ENCODE results near the gene ALDH4A1. TPM values are rescaled to one million over a fixed set of nuclear protein-coding genes. Genes with fewer than 3 reads are reported as not detected.

Gene ALDH4A1
- total and polyA plus RNA-seq, 2 experiments from 2014 or later = 103 to 122 TPM

GRCh38 chr1:18913065-18913835, 10.9 kb upstream of the ALDH4A1 start:
- H3K27ac ChIP-seq = no peak overlapping the region
- peak; percentile 100 for TF ChIP-seq CTCF (IDR thresholded peaks at IDR 0.05; ENCODE audit: low read depth, low read length)
- no peaks in the 10 kb centered on the region for H3K9me3 ChIP-seq (ENCODE audit: low read depth)
- H3K27me3 ChIP-seq = no peaks in the 10 kb centered on the region
- H3K4me1 ChIP-seq (ENCODE audit: low read depth) = no peaks in the 10 kb centered on the region
- DNase-seq (ENCODE audit: low read depth in 1 of 2, low spot score in 1 of 2) = peak; percentile 87 to 90
- H3K36me3 ChIP-seq = peaks cover 3% of the 10 kb centered on the region
- H3K4me3 ChIP-seq = no peak overlapping the region

- no peak for DNase-seq (ENCODE audit: low read depth in 1 of 2, low spot score in 1 of 2)
These were observed 10.2 kb upstream of the ALDH4A1 start for GRCh38 chr1:18912550-18912949.

GRCh38 chr1:18908911-18909771, 6.8 kb upstream of the ALDH4A1 start:
- H3K4me3 ChIP-seq = no peak overlapping the region
- no peak for TF ChIP-seq CTCF (IDR thresholded peaks at IDR 0.05; ENCODE audit: low read depth, low read length)
- no peak for DNase-seq (ENCODE audit: low read depth in 1 of 2, low spot score in 1 of 2)
- H3K9me3 ChIP-seq (ENCODE audit: low read depth) = no peaks in the 10 kb centered on the region
- H3K27ac ChIP-seq = no peak overlapping the region
- peaks cover 3% of the 10 kb centered on the region for H3K36me3 ChIP-seq
- H3K27me3 ChIP-seq = no peaks in the 10 kb centered on the region
- no peaks in the 10 kb centered on the region for H3K4me1 ChIP-seq (ENCODE audit: low read depth)

More at GRCh38 chr1:18912550-18912949, 10.2 kb upstream of the ALDH4A1 start:
- Histone ChIP-seq H3K27ac (no peak overlapping the region), H3K4me3 (no peak overlapping the region), H3K4me1 (ENCODE audit: low read depth) (no peaks in the 10 kb centered on the region), H3K27me3 (no peaks in the 10 kb centered on the region), H3K9me3 (ENCODE audit: low read depth) (no peaks in the 10 kb centered on the region), H3K36me3 (peaks cover 3% of the 10 kb centered on the region)
- no peak for TF ChIP-seq CTCF (IDR thresholded peaks at IDR 0.05; ENCODE audit: low read depth, low read length)

- H3K27me3 ChIP-seq = no peaks in the 10 kb centered on the region
- peaks cover 4% of the 10 kb centered on the region for H3K4me1 ChIP-seq (ENCODE audit: low read depth)
- no peak for TF ChIP-seq CTCF (IDR thresholded peaks at IDR 0.05; ENCODE audit: low read depth, low read length)
- no peak overlapping the region for H3K4me3 ChIP-seq
- peaks cover 3% of the 10 kb centered on the region for H3K36me3 ChIP-seq
- DNase-seq (ENCODE audit: low read depth in 1 of 2, low spot score in 1 of 2) = no peak
- no peaks in the 10 kb centered on the region for H3K9me3 ChIP-seq (ENCODE audit: low read depth)
- H3K27ac ChIP-seq = no peak overlapping the region
These were observed 5.8 kb upstream of the ALDH4A1 start for GRCh38 chr1:18907917-18908845.
